OCI-M2 (cell line): ENCODE data around the gene OR4B1.

Source experiments
- DNase-seq: peaks from one replicate; lab custom pipeline; 2025; ENCODE audit not compliant: unreplicated experiment; lab: John Stamatoyannopoulos, UW

The OR4B1 gene

GRCh38 chr11:48248902-48249301, 32.3 kb downstream of the OR4B1 start:
- DNase-seq = no peak

GRCh38 chr11:48261600-48261999, 45.0 kb downstream of the OR4B1 start:
- no peak for DNase-seq

- no peak for DNase-seq
These were observed 46.9 kb downstream of the OR4B1 start, which contains the start of gene OR4X1 for GRCh38 chr11:48263423-48263911. Gene OR4X1 (plus strand): TSS chr11:48263861. CDS start chr11:48263861, 0 bp downstream.
